Measurements from ENCODE around the gene OR4D2. TPM values are rescaled to one million over a fixed set of nuclear protein-coding genes. Genes with fewer than 3 reads are reported as not detected.

Gene OR4D2
- total RNA-seq, 1 donor from 2014 or later: not detected

DNA sequence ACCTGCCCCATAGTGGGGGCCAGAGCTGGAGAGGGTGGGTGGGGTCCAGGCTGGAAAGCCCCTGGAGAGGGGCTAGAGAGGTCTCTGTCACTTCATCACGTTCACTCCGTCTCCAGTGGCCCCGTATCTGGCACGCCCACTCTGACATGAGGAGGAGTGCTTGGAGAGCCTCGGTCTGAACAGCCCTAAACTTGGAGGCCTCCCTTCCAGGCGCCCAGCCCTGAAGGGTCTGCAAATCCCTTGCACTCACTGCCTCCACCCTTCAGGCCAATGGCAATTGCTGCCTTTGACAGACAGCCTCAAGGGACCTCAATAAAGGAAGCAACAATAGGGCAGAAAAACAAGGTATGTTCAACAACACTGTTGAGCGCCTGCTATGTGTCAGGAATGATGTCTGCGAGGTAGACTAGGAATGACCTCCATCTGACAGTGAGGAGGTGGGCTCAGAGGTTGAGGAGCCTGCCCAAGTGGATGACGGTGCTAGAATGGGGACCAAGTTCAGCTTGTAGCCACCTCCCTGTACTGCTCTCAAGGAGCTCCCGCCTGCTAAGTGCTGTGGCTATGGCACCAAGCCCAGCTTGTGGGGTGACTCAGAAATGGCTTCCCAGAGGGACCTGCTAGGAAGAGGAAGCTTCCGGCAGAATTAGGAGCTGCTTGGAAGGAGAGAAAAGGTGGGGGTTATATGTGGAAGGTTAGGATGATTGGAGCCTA, 22.8 kb downstream of the OR4D2 start:
- Histone ChIP-seq H3K27me3 (ENCODE audit: low read depth) (peaks cover 11% of the 10 kb centered on the region), H3K27ac (no peak overlapping the region), H3K4me3 (no peak overlapping the region), H3K36me3 (no peaks in the 10 kb centered on the region), H3K9me3 (no peaks in the 10 kb centered on the region), H3K4me1 (no peaks in the 10 kb centered on the region)
- ATAC-seq (peak; percentile 80 to 86), DNase-seq (peak; percentile 79)
- no peak for TF ChIP-seq CTCF (IDR thresholded peaks at IDR 0.05)
- intact Hi-C loops (cut with DNase I): no loop called here

DNA sequence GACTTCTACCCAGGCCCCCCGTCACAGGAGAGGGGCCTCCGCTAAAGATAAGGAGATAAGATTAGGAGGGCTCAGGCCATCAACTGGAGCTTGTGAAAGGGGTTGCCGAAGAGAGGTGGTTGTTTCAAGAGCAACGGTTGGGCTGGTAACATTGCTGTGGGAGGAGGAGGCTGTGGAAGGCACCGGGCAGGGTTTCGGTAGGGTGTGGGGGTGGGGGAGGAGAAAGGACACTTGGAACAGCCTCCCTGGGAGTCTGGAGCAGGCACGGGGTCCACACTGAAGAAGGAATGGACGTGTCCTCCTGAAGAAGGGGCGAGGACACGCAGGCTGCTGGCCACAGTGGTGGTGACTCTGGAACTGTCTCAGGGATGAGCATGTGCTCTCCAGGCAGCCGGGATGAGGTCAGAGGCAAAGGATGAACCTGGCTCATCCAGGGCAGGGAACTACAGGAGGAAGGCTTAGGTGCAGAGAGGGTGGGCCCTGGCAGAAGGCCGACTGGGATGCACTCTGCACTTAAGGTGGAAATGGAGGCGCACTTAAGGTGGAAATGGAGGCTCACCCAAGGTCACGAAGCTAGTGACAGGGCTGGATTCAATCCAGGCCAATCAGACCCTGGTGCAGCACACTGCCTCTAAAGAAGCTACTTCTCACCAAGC, 24.6 kb downstream of the OR4D2 start:
- H3K4me3 ChIP-seq: no peak overlapping the region
- no peaks in the 10 kb centered on the region for H3K36me3 ChIP-seq
- H3K9me3 ChIP-seq: no peaks in the 10 kb centered on the region
- no peak for DNase-seq
- no peak for TF ChIP-seq CTCF (IDR thresholded peaks at IDR 0.05)
- H3K4me1 ChIP-seq: no peaks in the 10 kb centered on the region
- intact Hi-C loops (cut with DNase I): no loop called here
- no peak overlapping the region for H3K27ac ChIP-seq
- peaks cover 11% of the 10 kb centered on the region for H3K27me3 ChIP-seq (ENCODE audit: low read depth)
- ATAC-seq: no peak

DNA sequence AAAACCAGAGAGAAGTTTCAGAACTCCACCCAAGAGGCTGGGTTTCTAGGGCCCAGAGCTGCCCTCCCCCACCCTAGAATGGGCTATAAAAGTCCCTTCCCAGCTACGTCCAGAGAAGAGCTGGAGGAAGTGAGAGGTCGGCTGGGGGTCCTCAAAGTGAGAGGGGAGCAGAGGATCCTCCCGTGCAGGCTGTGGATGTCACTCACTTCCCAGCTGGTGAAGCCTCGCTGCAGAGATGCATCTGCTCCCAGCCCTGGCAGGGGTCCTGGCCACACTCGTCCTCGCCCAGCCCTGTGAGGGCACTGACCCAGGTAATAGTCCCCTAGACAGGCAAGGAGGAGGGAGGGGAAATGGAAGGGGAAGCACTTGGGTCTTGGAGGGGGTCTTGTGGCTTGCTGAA, 25.8 kb downstream of the OR4D2 start, which contains the start of gene EPX:
EPX (plus strand) TSS at position 115 of the 400 bp plus-strand sequence; CDS start at position 236, 121 bp downstream.
- no peak for TF ChIP-seq CTCF (IDR thresholded peaks at IDR 0.05)
- no peaks in the 10 kb centered on the region for H3K4me1 ChIP-seq
- H3K36me3 ChIP-seq: no peaks in the 10 kb centered on the region
- H3K4me3 ChIP-seq: no peak within 1 kb of the TSS
- DNase-seq (no peak), ATAC-seq (no peak)
- H3K27ac ChIP-seq: no peak within 1 kb of the TSS
- peaks cover 11% of the 10 kb centered on the region for H3K27me3 ChIP-seq (ENCODE audit: low read depth)
- no peaks in the 10 kb centered on the region for H3K9me3 ChIP-seq
- intact Hi-C loops (cut with DNase I): no loop called here

DNA sequence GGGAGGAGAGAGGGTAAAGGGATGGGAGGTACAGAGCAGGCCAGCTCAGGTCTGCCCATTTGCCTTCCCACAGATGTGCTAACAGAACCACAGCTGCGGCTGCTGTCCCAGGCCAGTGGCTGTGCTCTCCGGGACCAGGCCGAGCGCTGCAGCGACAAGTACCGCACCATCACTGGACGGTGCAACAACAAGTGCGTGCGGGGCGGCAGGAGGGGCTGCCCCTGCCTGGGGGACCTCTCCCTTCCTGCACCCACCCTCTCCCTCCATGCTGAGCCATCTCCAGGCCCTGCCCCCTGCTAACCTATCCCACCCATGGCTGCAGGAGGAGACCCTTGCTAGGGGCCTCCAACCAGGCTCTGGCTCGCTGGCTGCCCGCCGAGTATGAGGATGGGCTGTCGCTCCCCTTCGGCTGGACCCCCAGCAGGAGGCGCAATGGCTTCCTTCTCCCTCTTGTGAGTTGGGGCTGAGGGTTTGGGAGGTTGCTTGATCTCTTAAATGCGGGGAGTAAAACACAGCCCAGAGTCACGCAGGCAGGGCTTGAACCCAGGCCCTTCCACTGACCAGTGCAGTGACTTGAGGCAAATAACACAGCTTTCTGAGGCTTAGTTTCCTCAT, 27.0 kb downstream of the OR4D2 start:
- DNase-seq: no peak

More for the DNA sequence above, 27.0 kb downstream of the OR4D2 start:
- intact Hi-C loops (cut with DNase I): no loop called here
- no peaks in the 10 kb centered on the region for H3K4me1 ChIP-seq
- H3K4me3 ChIP-seq: no peak overlapping the region
- no peaks in the 10 kb centered on the region for H3K36me3 ChIP-seq
- no peak for ATAC-seq
- no peak overlapping the region for H3K27ac ChIP-seq
- TF ChIP-seq CTCF (IDR thresholded peaks at IDR 0.05): no peak
- no peaks in the 10 kb centered on the region for H3K9me3 ChIP-seq
- H3K27me3 ChIP-seq (ENCODE audit: low read depth): peaks cover 15% of the 10 kb centered on the region

All from lower lobe of right lung (tissue), 2 donors.